ENCODE measurements around the gene CMIP.

DNA sequence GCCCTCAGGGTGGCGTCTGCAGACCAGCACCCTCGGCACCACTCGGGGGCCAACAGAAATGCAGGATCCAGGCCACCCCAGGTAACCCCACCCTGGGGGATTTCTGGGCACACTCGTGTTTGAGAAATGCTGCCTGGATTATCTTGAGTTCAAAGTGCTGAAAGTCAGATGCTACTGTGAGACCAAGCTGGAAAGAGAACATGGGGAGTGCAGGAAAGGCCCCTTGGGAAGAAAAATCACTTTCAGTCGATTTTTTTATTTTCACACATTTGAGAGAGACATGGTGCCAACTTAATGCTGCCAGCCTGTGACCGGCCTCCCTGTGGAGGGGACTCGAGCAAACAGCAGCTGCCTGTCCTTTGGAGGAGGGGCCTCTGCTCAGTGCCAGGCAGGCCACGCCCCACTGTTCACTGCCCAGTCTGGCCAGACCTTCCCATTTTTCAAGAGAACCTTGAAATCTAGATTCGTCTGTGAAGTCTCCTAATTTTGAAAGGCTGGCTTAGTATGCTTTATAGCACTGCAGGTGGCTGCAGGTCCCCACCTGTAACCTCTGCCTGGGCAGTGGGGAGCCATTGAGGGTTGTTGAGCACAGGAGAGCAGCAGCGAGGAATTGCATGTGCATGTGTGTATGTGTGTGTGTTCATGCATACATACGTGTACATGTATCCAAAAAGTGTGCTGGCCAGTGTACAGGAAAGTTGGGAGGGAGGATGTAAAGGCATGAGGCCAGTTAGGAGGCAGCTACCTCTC lies 263.8 kb downstream of the CMIP start:
- TF ChIP-seq, protein P1, sequence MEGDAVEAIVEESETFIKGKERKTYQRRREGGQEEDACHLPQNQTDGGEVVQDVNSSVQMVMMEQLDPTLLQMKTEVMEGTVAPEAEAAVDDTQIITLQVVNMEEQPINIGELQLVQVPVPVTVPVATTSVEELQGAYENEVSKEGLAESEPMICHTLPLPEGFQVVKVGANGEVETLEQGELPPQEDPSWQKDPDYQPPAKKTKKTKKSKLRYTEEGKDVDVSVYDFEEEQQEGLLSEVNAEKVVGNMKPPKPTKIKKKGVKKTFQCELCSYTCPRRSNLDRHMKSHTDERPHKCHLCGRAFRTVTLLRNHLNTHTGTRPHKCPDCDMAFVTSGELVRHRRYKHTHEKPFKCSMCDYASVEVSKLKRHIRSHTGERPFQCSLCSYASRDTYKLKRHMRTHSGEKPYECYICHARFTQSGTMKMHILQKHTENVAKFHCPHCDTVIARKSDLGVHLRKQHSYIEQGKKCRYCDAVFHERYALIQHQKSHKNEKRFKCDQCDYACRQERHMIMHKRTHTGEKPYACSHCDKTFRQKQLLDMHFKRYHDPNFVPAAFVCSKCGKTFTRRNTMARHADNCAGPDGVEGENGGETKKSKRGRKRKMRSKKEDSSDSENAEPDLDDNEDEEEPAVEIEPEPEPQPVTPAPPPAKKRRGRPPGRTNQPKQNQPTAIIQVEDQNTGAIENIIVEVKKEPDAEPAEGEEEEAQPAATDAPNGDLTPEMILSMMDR (IDR thresholded peaks at IDR 0.05): no peak
- TF ChIP-seq POLR2A (IDR thresholded peaks at IDR 0.05): no peak
